SK-N-SH (cell line): Measurements from ENCODE around the gene CDH4. TPM values are rescaled to one million over a fixed set of nuclear protein-coding genes. Genes with fewer than 3 reads are reported as not detected.

Source experiments
- CTCF ChIA-PET: fragments of 300-600, 350-600 bp; formaldehyde crosslinking; extraction: SDS; loops from one replicate; lab custom pipeline; 2021; lab: Yijun Ruan, JAX
- POLR2A ChIA-PET: fragments of 350-600 bp; sonication (Branson Sonifier 250); formaldehyde crosslinking; extraction: SDS; loops from one replicate; lab custom pipeline; 2020; ENCODE audit warnings: antibody characterized with exemption, inconsistent platforms; lab: Yijun Ruan, JAX
- DNase-seq: peaks from one replicate; pipeline ENCODE4 v3.0.0; 2012
- H2AFZ ChIP-seq: fragments of 200-600 bp; sonication (generic); 2 replicates; pipeline ENCODE4 v1.8.1; 2016; ENCODE audit warnings: antibody characterized with exemption, mild to moderate bottlenecking, low read depth
- H3F3A ChIP-seq: fragments of 200-600 bp; sonication (generic); replicated peaks from 2 replicates; pipeline ENCODE3; 2016; ENCODE audit warnings: antibody characterized with exemption, mild to moderate bottlenecking; ENCODE audit not compliant: insufficient read depth
- H3K27ac ChIP-seq, 2 experiments: fragments of 200-500 bp in 1 of 2; fragments of 200-600 bp in 1 of 2; sonication (Bioruptor generic) in 1 of 2; sonication (generic), shearing (Covaris generic) in 1 of 2; 2 replicates each; pipeline versions ENCODE4 v1.5.1 to v1.6.1; 2014 to 2016; ENCODE audit warnings: low read depth in 2 of 2, inconsistent platforms in 1 of 2, low read length in 1 of 2, mild to moderate bottlenecking in 1 of 2, mixed read lengths in 1 of 2
- H3K27me3 ChIP-seq: fragments of 200-600 bp; sonication (generic), shearing (Covaris generic); 2 replicates; pipeline ENCODE4 v1.6.1; 2016; ENCODE audit warnings: mixed run types; ENCODE audit not compliant: insufficient read depth
- H3K36me3 ChIP-seq, 2 experiments: fragments of 200-500 bp in 1 of 2; fragments of 200-600 bp in 1 of 2; sonication (Bioruptor generic) in 1 of 2; sonication (generic) in 1 of 2; replicated peaks in 1 of 2; 2 replicates each; pipeline versions ENCODE3 to v1.5.1; 2014 to 2016; ENCODE audit warnings: low read length in 1 of 2, mild to moderate bottlenecking in 1 of 2; ENCODE audit not compliant: insufficient read depth in 2 of 2, control insufficient read depth in 1 of 2
- H3K4me1 ChIP-seq, 2 experiments: fragments of 200-500 bp in 1 of 2; fragments of 200-600 bp in 1 of 2; sonication (Bioruptor generic) in 1 of 2; sonication (generic), shearing (Covaris generic) in 1 of 2; 2 replicates each; pipeline versions ENCODE4 v1.5.1 to v1.6.1; 2014 to 2016; ENCODE audit warnings: low read depth in 1 of 2, low read length in 1 of 2, mixed run types in 1 of 2; ENCODE audit not compliant: insufficient read depth in 2 of 2, control insufficient read depth in 1 of 2
- H3K4me2 ChIP-seq: fragments of 200-600 bp; sonication (generic), shearing (Covaris generic); 2 replicates; pipeline ENCODE4 v1.6.1; 2017; ENCODE audit warnings: mixed run types
- H3K4me3 ChIP-seq, 2 experiments: fragments of 200-500 bp in 1 of 2; fragments of 200-600 bp in 1 of 2; sonication (Bioruptor generic) in 1 of 2; sonication (generic), shearing (Covaris generic) in 1 of 2; 2 replicates each; pipeline versions ENCODE4 v1.5.1 to v1.8.1; 2014 to 2016; ENCODE audit warnings: low read depth in 2 of 2, inconsistent platforms in 1 of 2, low read length in 1 of 2, mild to moderate bottlenecking in 1 of 2, mixed read lengths in 1 of 2, moderate library complexity in 1 of 2
- H3K79me2 ChIP-seq: fragments of 200-600 bp; sonication (generic); 2 replicates; pipeline ENCODE4 v1.8.1; 2017; ENCODE audit warnings: mild to moderate bottlenecking; ENCODE audit not compliant: insufficient read depth
- H3K9ac ChIP-seq: fragments of 200-600 bp; sonication (generic); 2 replicates; pipeline ENCODE4 v1.6.1; 2017; ENCODE audit warnings: mixed run types
- H3K9me2 ChIP-seq: fragments of 200-600 bp; sonication (generic); 2 replicates; pipeline ENCODE4 v1.6.1; 2017; ENCODE audit warnings: mixed run types
- H3K9me3 ChIP-seq: fragments of 200-600 bp; sonication (generic); 2 replicates; pipeline ENCODE4 v1.6.1; 2017; ENCODE audit warnings: mixed run types, mild to moderate bottlenecking, moderate library complexity
- H4K20me1 ChIP-seq: fragments of 200-600 bp; sonication (generic); 2 replicates; pipeline ENCODE4 v1.6.1; 2017; ENCODE audit warnings: mild to moderate bottlenecking, mixed run types; ENCODE audit not compliant: insufficient read depth
- EP300 ChIP-seq, 2 experiments: IDR thresholded peaks; 2 replicates each; pipeline versions ENCODE4 v1.4.0 to v1.6.1; 2012; ENCODE audit warnings: borderline replicate concordance in 1 of 2, low read depth in 1 of 2, low read length in 1 of 2
- FOSL2 ChIP-seq: IDR thresholded peaks from 2 replicates; pipeline ENCODE4 v1.4.0; 2012; ENCODE audit warnings: low read depth, mild to moderate bottlenecking, moderate library complexity, borderline replicate concordance
- FOXM1 ChIP-seq: IDR thresholded peaks from 2 replicates; pipeline ENCODE4 v1.4.0; 2012; ENCODE audit warnings: low read depth, mild to moderate bottlenecking
- MEF2A ChIP-seq: IDR thresholded peaks from 2 replicates; pipeline ENCODE4 v1.4.0; 2012; ENCODE audit warnings: low read depth, borderline replicate concordance
- NRF1 ChIP-seq: IDR thresholded peaks from 2 replicates; pipeline ENCODE4 v1.6.1; 2012; ENCODE audit warnings: low read depth, mild to moderate bottlenecking, low read length
- POLR2AphosphoS5 ChIP-seq: IDR thresholded peaks from 2 replicates; pipeline ENCODE4 v1.6.1; 2012; ENCODE audit warnings: low read depth, low read length
- REST ChIP-seq: IDR thresholded peaks from 2 replicates; pipeline ENCODE4 v1.6.1; 2012; ENCODE audit warnings: mild to moderate bottlenecking, low read depth, low read length, moderate library complexity
- RXRA ChIP-seq: IDR thresholded peaks from 2 replicates; pipeline ENCODE4 v1.4.0; 2012; ENCODE audit warnings: low read depth, mild to moderate bottlenecking, borderline replicate concordance
- SIN3A ChIP-seq: IDR thresholded peaks from 2 replicates; pipeline ENCODE4 v1.6.1; 2012; ENCODE audit warnings: low read depth, mild to moderate bottlenecking, low read length, moderate library complexity, borderline replicate concordance
- SMC3 ChIP-seq: IDR thresholded peaks from 2 replicates; pipeline ENCODE4 v1.6.1; 2012; ENCODE audit warnings: low read depth, low read length, improper control_type of control experiment
- TCF12 ChIP-seq: IDR thresholded peaks from 2 replicates; pipeline ENCODE4 v1.4.0; 2012
- ZBTB33 ChIP-seq: IDR thresholded peaks from 2 replicates; pipeline ENCODE4 v1.4.0; 2012; ENCODE audit warnings: low read depth, borderline replicate concordance
- WGBS: methylation state at CpG from one replicate; pipeline ENCODE4 v1.1.6; 2017; ENCODE audit warnings: low lambda C conversion rate; 5-methylcytosine and 5-hydroxymethylcytosine counted together
- polyA plus RNA-seq, 3 experiments: library from polyadenylated mRNA; depleted of rRNA; stranded (reverse); fragments of >200 nt; gene quantifications; 2 replicates each; pipeline ENCODE4 v1.2.3, GENCODE V29; 2012
- TF ChIP-seq, protein P1 (sequence below): IDR thresholded peaks from 2 replicates; pipeline ENCODE4 v1.4.0; 2012; ENCODE audit warnings: low read depth

Gene CDH4
- polyA plus RNA-seq, 1 of the 3 experiments (the other 2 are of a cell fraction): not detected

GRCh38 chr20:61882716-61883615, 630.9 kb downstream of the CDH4 start (continued):
- TF ChIP-seq ZBTB33: no peak
- TF ChIP-seq TCF12: no peak
- no peak for TF ChIP-seq EP300 (IDR thresholded peaks at IDR 0.05; ENCODE audit: borderline replicate concordance in 1 of 2, low read depth in 1 of 2, low read length in 1 of 2)

DNA sequence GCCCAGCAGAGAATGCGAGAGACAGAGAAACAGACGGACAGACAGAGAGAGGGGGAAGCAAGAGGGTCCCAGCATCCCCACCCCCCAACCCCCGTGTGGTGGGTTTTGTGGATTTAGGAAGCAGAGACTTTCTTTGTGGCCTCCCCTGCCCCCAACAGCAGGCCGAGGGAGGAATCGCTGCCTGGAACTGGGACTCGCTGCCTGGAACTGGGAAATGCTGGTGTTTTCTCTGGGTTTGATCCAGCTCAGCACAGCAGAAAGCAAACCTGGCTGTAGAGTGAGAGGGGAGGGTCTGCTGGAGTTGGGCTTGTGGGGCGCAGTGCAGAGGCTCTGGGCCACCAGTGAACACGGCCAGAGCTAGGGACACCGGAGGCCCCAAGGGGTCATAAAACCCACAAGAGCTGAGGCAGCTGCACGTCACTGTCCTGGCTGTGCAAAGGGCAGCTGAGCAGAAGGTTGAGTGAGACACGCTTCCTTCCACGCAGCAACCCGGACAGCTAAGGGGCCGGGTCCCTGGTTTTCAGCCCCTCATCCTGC, 631.9 kb downstream of the CDH4 start:
- H3F3A ChIP-seq: no peaks in the 10 kb centered on the region
- no peaks in the 10 kb centered on the region for H3K4me1 ChIP-seq
- TF ChIP-seq POLR2AphosphoS5 (no peak), SMC3 (no peak)
- no peaks in the 10 kb centered on the region for H4K20me1 ChIP-seq
- H3K27me3 ChIP-seq: no peaks in the 10 kb centered on the region
- ChIA-PET POLR2A (no interaction called here), CTCF (interaction anchor here (1.2 to 5.8 kb wide), 2 partner anchors 9 to 13 kb away, joined by 3 to 31 read pairs; no protein-coding TSS in a partner anchor)
- no peak overlapping the region for H2AFZ ChIP-seq
- no peaks in the 10 kb centered on the region for H3K9me3 ChIP-seq
- WGBS: 65% methylated on average over 12 of the region's 14 CpGs
- no peak for DNase-seq
- H3K4me2 ChIP-seq: no peak overlapping the region
- no peaks in the 10 kb centered on the region for H3K79me2 ChIP-seq
- no peaks in the 10 kb centered on the region for H3K36me3 ChIP-seq
- H3K9ac ChIP-seq: no peak overlapping the region
- H3K27ac ChIP-seq: no peak overlapping the region
- no peaks in the 10 kb centered on the region for H3K9me2 ChIP-seq
- H3K4me3 ChIP-seq: no peak overlapping the region

GRCh38 chr20:61884571-61885389, 632.7 kb downstream of the CDH4 start:
- DNase-seq: no peak
- Histone ChIP-seq H3K4me3 (no peak overlapping the region), H4K20me1 (no peaks in the 10 kb centered on the region), H3K36me3 (no peaks in the 10 kb centered on the region), H3F3A (no peaks in the 10 kb centered on the region), H3K27ac (no peak overlapping the region), H3K9me2 (no peaks in the 10 kb centered on the region), H2AFZ (no peak overlapping the region), H3K27me3 (no peaks in the 10 kb centered on the region), H3K9ac (no peak overlapping the region), H3K79me2 (no peaks in the 10 kb centered on the region), H3K4me2 (no peak overlapping the region), H3K9me3 (no peaks in the 10 kb centered on the region), H3K4me1 (no peaks in the 10 kb centered on the region)
- 52% methylated on average over 13 of the region's 25 CpGs for WGBS
- ChIA-PET POLR2A (no interaction called here), CTCF (interaction anchor here (1.0 to 5.8 kb wide), 3 partner anchors 8 to 34 kb away, joined by 4 to 31 read pairs (median 25); no protein-coding TSS in a partner anchor)
- TF ChIP-seq FOXM1: no peak
- no peak for TF ChIP-seq SIN3A
- no peak for TF ChIP-seq RXRA
- no peak for TF ChIP-seq REST
- no peak for TF ChIP-seq SMC3
- TF ChIP-seq NRF1: no peak
- no peak for TF ChIP-seq FOSL2
- TF ChIP-seq POLR2AphosphoS5: no peak
- no peak for TF ChIP-seq MEF2A
- TF ChIP-seq, protein P1, sequence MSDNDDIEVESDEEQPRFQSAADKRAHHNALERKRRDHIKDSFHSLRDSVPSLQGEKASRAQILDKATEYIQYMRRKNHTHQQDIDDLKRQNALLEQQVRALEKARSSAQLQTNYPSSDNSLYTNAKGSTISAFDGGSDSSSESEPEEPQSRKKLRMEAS: no peak
